ENCODE measurements around the gene GP1BA.

The GP1BA gene

DNA sequence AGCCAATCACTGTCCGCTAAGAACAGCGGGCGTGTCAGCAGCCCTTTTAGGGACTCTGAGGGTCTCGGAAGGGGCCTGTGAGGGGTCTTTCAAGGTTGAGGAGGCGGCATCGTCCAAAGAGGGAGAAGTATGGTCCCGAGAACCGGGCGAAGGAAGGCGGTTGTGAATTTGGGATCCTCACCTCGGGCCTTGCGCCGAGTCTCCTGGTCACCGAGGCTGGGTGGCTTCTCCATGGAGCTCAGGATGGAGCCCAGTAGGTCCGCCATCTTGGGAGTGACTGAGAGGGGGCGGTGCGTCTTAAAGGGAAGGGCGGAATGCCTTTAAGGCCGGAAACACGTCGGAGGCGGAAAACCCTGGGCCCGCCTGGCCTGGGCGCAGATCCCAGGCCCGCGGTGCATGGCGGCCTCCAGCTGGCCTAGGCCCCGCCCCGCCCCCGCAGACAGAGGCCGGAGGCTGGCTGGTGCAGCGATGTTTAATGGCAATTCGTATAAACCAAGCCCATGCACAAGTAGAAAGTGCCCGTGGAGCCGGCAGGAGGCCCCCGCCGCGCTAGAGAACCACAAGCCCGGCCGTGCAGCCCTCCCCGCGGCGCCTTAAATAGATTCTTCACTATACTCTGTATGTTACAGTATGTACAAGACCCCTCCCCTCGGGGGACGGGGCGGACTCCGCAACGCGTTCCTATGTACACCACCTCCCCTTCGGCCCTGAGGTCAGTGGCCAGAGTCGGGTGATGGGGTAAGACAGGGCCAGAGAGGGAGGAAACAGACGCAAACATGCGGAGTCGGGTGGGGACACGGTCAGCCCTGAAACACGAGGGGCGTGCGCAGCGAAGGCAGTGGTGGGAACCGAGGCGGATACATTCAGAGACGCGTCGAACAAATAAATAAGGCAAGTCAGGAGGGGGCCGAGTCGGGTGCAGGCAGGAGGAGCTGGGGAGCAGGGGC is 35.7 kb downstream of the GP1BA start, which contains the start of gene SPAG7 (continued):
- TF ChIP-seq, protein P1, sequence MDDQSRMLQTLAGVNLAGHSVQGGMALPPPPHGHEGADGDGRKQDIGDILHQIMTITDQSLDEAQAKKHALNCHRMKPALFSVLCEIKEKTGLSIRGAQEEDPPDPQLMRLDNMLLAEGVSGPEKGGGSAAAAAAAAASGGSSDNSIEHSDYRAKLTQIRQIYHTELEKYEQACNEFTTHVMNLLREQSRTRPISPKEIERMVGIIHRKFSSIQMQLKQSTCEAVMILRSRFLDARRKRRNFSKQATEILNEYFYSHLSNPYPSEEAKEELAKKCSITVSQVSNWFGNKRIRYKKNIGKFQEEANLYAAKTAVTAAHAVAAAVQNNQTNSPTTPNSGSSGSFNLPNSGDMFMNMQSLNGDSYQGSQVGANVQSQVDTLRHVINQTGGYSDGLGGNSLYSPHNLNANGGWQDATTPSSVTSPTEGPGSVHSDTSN (CRISPR knock-in tag; IDR thresholded peaks at IDR 0.05) = no peak
- TF ChIP-seq, protein P2, sequence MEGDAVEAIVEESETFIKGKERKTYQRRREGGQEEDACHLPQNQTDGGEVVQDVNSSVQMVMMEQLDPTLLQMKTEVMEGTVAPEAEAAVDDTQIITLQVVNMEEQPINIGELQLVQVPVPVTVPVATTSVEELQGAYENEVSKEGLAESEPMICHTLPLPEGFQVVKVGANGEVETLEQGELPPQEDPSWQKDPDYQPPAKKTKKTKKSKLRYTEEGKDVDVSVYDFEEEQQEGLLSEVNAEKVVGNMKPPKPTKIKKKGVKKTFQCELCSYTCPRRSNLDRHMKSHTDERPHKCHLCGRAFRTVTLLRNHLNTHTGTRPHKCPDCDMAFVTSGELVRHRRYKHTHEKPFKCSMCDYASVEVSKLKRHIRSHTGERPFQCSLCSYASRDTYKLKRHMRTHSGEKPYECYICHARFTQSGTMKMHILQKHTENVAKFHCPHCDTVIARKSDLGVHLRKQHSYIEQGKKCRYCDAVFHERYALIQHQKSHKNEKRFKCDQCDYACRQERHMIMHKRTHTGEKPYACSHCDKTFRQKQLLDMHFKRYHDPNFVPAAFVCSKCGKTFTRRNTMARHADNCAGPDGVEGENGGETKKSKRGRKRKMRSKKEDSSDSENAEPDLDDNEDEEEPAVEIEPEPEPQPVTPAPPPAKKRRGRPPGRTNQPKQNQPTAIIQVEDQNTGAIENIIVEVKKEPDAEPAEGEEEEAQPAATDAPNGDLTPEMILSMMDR (tag by site-specific recombination; IDR thresholded peaks at IDR 0.05) = 0 out of 2 replicates have a peak, but pooled peaks have one; percentile 46
- TF ChIP-seq ZNF174 (tag by site-specific recombination; IDR thresholded peaks at IDR 0.05) (no peak), ZNF239 (tag by site-specific recombination; IDR thresholded peaks at IDR 0.05) (no peak), GLIS1 (tag by site-specific recombination; IDR thresholded peaks at IDR 0.05) (peak; percentile 74), SP3 (tag by site-specific recombination; IDR thresholded peaks at IDR 0.05) (peak; percentile 70), ZNF837 (tag by site-specific recombination; IDR thresholded peaks at IDR 0.05) (no peak), BCL11B (tag by site-specific recombination; IDR thresholded peaks at IDR 0.05; ENCODE audit: low read depth) (no peak), ZSCAN23 (tag by site-specific recombination; IDR thresholded peaks at IDR 0.05) (no peak), ZBTB48 (tag by site-specific recombination; IDR thresholded peaks at IDR 0.05) (peak; percentile 95), ZBTB21 (tag by site-specific recombination; IDR thresholded peaks at IDR 0.05) (no peak), ZFP37 (tag by site-specific recombination; IDR thresholded peaks at IDR 0.05) (peak; percentile 23; the same call in 1 of the 2 replicates), SALL2 (tag by site-specific recombination; IDR thresholded peaks at IDR 0.05; ENCODE audit: borderline replicate concordance) (no peak), ZBTB7A (tag by site-specific recombination; IDR thresholded peaks at IDR 0.05; ENCODE audit: low read depth) (peak; percentile 99), REPIN1 (tag by site-specific recombination; IDR thresholded peaks at IDR 0.05; ENCODE audit: low read depth) (peak; percentile 41; the same call in 1 of the 2 replicates), EGR2 (tag by site-specific recombination; IDR thresholded peaks at IDR 0.05; ENCODE audit: low read depth) (peak; percentile 80), ZXDB (tag by site-specific recombination; IDR thresholded peaks at IDR 0.05) (no peak; the same call in 1 of the 2 replicates), ZNF366 (tag by site-specific recombination; conservative IDR thresholded peaks at IDR 0.05) (no peak), ZNF664 (tag by site-specific recombination; IDR thresholded peaks at IDR 0.05) (no peak), ZNF423 (tag by site-specific recombination; IDR thresholded peaks at IDR 0.05) (no peak), WT1 (tag by site-specific recombination; IDR thresholded peaks at IDR 0.05) (peak; percentile 51; the same call in 1 of the 2 replicates), ZNF501 (tag by site-specific recombination; IDR thresholded peaks at IDR 0.05) (peak; percentile 68; the same call in 1 of the 2 replicates)
- TF ChIP-seq, protein P3, sequence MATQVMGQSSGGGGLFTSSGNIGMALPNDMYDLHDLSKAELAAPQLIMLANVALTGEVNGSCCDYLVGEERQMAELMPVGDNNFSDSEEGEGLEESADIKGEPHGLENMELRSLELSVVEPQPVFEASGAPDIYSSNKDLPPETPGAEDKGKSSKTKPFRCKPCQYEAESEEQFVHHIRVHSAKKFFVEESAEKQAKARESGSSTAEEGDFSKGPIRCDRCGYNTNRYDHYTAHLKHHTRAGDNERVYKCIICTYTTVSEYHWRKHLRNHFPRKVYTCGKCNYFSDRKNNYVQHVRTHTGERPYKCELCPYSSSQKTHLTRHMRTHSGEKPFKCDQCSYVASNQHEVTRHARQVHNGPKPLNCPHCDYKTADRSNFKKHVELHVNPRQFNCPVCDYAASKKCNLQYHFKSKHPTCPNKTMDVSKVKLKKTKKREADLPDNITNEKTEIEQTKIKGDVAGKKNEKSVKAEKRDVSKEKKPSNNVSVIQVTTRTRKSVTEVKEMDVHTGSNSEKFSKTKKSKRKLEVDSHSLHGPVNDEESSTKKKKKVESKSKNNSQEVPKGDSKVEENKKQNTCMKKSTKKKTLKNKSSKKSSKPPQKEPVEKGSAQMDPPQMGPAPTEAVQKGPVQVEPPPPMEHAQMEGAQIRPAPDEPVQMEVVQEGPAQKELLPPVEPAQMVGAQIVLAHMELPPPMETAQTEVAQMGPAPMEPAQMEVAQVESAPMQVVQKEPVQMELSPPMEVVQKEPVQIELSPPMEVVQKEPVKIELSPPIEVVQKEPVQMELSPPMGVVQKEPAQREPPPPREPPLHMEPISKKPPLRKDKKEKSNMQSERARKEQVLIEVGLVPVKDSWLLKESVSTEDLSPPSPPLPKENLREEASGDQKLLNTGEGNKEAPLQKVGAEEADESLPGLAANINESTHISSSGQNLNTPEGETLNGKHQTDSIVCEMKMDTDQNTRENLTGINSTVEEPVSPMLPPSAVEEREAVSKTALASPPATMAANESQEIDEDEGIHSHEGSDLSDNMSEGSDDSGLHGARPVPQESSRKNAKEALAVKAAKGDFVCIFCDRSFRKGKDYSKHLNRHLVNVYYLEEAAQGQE (tag by site-specific recombination; IDR thresholded peaks at IDR 0.05) = 0 out of 2 replicates have a peak, but pooled peaks have one; percentile 10
- TF ChIP-seq, protein P4, sequence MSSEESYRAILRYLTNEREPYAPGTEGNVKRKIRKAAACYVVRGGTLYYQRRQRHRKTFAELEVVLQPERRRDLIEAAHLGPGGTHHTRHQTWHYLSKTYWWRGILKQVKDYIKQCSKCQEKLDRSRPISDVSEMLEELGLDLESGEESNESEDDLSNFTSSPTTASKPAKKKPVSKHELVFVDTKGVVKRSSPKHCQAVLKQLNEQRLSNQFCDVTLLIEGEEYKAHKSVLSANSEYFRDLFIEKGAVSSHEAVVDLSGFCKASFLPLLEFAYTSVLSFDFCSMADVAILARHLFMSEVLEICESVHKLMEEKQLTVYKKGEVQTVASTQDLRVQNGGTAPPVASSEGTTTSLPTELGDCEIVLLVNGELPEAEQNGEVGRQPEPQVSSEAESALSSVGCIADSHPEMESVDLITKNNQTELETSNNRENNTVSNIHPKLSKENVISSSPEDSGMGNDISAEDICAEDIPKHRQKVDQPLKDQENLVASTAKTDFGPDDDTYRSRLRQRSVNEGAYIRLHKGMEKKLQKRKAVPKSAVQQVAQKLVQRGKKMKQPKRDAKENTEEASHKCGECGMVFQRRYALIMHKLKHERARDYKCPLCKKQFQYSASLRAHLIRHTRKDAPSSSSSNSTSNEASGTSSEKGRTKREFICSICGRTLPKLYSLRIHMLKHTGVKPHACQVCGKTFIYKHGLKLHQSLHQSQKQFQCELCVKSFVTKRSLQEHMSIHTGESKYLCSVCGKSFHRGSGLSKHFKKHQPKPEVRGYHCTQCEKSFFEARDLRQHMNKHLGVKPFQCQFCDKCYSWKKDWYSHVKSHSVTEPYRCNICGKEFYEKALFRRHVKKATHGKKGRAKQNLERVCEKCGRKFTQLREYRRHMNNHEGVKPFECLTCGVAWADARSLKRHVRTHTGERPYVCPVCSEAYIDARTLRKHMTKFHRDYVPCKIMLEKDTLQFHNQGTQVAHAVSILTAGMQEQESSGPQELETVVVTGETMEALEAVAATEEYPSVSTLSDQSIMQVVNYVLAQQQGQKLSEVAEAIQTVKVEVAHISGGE (tag by site-specific recombination; conservative IDR thresholded peaks at IDR 0.05; ENCODE audit: low read depth) = peak; percentile 66; the same call in 1 of the 2 replicates
- TF ChIP-seq, protein P5, sequence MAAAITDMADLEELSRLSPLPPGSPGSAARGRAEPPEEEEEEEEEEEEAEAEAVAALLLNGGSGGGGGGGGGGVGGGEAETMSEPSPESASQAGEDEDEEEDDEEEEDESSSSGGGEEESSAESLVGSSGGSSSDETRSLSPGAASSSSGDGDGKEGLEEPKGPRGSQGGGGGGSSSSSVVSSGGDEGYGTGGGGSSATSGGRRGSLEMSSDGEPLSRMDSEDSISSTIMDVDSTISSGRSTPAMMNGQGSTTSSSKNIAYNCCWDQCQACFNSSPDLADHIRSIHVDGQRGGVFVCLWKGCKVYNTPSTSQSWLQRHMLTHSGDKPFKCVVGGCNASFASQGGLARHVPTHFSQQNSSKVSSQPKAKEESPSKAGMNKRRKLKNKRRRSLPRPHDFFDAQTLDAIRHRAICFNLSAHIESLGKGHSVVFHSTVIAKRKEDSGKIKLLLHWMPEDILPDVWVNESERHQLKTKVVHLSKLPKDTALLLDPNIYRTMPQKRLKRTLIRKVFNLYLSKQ (tag by site-specific recombination; IDR thresholded peaks at IDR 0.05; ENCODE audit: borderline replicate concordance) = no peak
- TF ChIP-seq, protein P6, sequence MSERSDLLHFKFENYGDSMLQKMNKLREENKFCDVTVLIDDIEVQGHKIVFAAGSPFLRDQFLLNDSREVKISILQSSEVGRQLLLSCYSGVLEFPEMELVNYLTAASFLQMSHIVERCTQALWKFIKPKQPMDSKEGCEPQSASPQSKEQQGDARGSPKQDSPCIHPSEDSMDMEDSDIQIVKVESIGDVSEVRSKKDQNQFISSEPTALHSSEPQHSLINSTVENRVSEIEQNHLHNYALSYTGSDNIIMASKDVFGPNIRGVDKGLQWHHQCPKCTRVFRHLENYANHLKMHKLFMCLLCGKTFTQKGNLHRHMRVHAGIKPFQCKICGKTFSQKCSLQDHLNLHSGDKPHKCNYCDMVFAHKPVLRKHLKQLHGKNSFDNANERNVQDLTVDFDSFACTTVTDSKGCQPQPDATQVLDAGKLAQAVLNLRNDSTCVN (tag by site-specific recombination; optimal IDR thresholded peaks at IDR 0.05) = peak; percentile 39

Measured in HEK293 (cell line).